GM12874 (cell line): ENCODE data around the gene BCLAF1.

Experiments used
- CTCF ChIP-seq: IDR thresholded peaks from 2 replicates; pipeline ENCODE4 v1.5.1; 2011; ENCODE audit warnings: low read depth, mild to moderate bottlenecking, control low read depth, low read length, moderate library complexity; ENCODE audit not compliant: insufficient read depth

The BCLAF1 gene

GRCh38 chr6:136307351-136307750, 17.7 kb upstream of the BCLAF1 start:
- TF ChIP-seq CTCF, result no peak

DNA sequence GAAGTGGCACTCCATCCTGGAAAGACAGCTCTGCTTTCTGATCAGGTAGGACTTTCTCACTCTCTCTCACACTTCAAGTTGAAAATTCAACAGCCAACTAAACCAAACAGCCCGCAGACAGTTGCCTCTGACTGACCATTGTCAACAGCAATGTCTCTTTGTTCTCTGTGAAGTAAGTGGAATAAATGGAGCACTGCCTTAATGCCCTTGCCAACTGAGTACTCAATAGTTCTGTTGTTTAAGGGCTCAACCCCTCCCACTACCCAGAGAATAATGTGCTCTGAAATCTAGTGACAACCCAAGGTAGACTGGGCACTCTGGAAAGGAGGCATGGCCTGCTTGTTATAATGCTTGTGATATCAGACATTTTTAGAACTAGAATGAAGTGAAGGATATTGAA, 16.8 kb upstream of the BCLAF1 start:
- TF ChIP-seq CTCF, result no peak

GRCh38 chr6:136304410-136304809, 14.8 kb upstream of the BCLAF1 start:
- no peak for TF ChIP-seq CTCF

DNA sequence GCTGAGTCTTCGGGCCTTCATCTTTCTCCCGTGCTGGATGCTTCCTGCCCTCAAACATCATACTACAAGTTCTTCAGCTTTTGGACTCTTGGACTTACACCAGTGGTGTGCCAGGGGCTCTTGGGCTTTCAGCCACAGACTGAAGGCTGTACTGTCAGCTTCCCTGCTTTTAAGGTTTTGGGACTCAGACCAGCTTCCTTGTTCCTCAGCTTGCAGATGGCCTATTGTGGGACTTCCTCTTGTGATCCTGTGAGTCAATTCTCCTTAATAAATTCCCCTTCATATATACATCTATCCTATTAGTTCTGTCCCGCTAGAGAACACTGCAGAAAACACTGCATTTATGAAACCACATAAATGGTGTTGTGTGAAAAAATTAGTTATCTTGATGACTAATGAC, 13.9 kb upstream of the BCLAF1 start:
- no peak for TF ChIP-seq CTCF

- no peak for TF ChIP-seq CTCF
Measured at GRCh38 chr6:136294621-136295020, 5.0 kb upstream of the BCLAF1 start.

- TF ChIP-seq CTCF, result no peak
Measured at GRCh38 chr6:136290410-136291010, 864 bp upstream of the BCLAF1 start.

- no peak for TF ChIP-seq CTCF
Measured at GRCh38 chr6:136289327-136289578, 393 bp downstream of the BCLAF1 start.

GRCh38 chr6:136288566-136289326, 900 bp downstream of the BCLAF1 start:
- TF ChIP-seq CTCF, result peak; percentile 33; the same call in 1 of the 2 replicates
